NT2/D1 (cell line): ENCODE measurements around the gene STOX2.

Experiments
- SUZ12 ChIP-seq: IDR thresholded peaks from 2 replicates; pipeline ENCODE4 v1.6.1; 2011; ENCODE audit not compliant: insufficient read length, insufficient read depth; ENCODE audit errors: extremely low read depth
- YY1 ChIP-seq: IDR thresholded peaks from 2 replicates; pipeline ENCODE4 v1.6.1; 2011; ENCODE audit not compliant: insufficient read length, insufficient read depth
- ZNF274 ChIP-seq: IDR thresholded peaks from 2 replicates; pipeline ENCODE4 v1.6.1; 2011; ENCODE audit warnings: mild to moderate bottlenecking, low read depth, low read length

- TF ChIP-seq SUZ12 (no peak), YY1 (no peak), ZNF274 (no peak)
Observed at GRCh38 chr4:183920512-183920911, 15.4 kb downstream of the STOX2 start.
